ENCODE measurements around the gene HOGA1.

DNA sequence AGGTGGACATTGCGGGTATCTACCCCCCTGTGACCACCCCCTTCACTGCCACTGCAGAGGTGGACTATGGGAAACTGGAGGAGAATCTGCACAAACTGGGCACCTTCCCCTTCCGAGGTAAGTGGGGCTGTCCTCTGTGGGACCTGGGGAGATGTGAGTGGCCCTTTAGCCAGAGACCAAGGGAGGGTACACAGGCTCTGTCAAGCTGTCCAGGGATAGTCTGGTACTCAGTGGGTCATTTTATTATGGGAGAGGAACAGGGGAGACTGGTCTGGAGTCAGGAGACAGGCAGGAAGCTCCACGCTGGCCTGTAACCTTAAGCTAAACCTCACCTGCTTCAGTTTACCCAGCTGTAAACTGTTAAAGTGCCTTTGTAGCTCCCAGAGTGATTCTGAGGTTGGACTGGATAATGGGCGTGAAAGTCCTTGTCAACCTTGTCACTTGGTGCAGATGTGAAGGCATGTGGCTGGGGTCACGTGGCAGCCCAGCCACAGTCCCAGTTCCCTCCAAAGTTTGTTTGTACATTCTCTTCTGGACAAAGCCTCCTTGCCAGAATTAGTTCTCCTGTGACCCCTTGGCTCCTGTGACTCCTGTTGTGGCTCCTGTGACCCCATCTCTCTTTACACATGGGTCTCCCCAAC lies 729 bp downstream of the HOGA1 start:
- TF ChIP-seq, protein P1, sequence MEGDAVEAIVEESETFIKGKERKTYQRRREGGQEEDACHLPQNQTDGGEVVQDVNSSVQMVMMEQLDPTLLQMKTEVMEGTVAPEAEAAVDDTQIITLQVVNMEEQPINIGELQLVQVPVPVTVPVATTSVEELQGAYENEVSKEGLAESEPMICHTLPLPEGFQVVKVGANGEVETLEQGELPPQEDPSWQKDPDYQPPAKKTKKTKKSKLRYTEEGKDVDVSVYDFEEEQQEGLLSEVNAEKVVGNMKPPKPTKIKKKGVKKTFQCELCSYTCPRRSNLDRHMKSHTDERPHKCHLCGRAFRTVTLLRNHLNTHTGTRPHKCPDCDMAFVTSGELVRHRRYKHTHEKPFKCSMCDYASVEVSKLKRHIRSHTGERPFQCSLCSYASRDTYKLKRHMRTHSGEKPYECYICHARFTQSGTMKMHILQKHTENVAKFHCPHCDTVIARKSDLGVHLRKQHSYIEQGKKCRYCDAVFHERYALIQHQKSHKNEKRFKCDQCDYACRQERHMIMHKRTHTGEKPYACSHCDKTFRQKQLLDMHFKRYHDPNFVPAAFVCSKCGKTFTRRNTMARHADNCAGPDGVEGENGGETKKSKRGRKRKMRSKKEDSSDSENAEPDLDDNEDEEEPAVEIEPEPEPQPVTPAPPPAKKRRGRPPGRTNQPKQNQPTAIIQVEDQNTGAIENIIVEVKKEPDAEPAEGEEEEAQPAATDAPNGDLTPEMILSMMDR (IDR thresholded peaks at IDR 0.05; ENCODE audit: insufficient read depth, low read length, poor library complexity, severe bottlenecking): no peak
- no peak for TF ChIP-seq EZH2phosphoT487 (conservative IDR thresholded peaks at IDR 0.05; ENCODE audit: low read length)

All from SU-DHL-6 (cell line).